K562 (cell line): ENCODE measurements around the gene BIRC5. TPM values are rescaled to one million over a fixed set of nuclear protein-coding genes. Genes with fewer than 3 reads are reported as not detected.

Experiments used
- ATAC-seq: fragments of 200-7000 bp; cut with Tn5 transposase; 3 replicates; pipeline ENCODE4 v1.9.1; 2020; ENCODE audit warnings: moderate library complexity
- BruUV-seq: library from RNA; stranded (reverse); fragments of 400-500 nt; replicated peaks from 2 replicates; lab custom pipeline; 2021; lab: Mats Ljungman, UMichigan
- CTCF ChIA-PET: fragments of 300-600 bp; formaldehyde crosslinking; extraction: SDS; loops from one replicate; lab custom pipeline; 2021; ENCODE audit warnings: low intra/inter-chr PET ratio; lab: Yijun Ruan, JAX
- POLR2A ChIA-PET: fragments of 300-600, 350-650 bp; sonication (Branson Sonifier 250); formaldehyde crosslinking; extraction: SDS; loops from one replicate; lab custom pipeline; 2021; ENCODE audit warnings: antibody characterized with exemption, inconsistent platforms; lab: Yijun Ruan, JAX
- DNase-seq, 4 experiments: peaks; one replicate each; pipeline versions ENCODE4 v3.0.0 to v3.0.0-alpha.2; 2011 to 2018; ENCODE audit warnings: low spot score in 3 of 4, mixed read lengths in 3 of 4; ENCODE audit errors: extremely low read depth in 1 of 4
- FAIRE-seq: peaks from 2 replicates; lab custom pipeline; 2011; peaks lifted over from hg19 to GRCh38; lab: Jason Lieb, UNC
- H2AFZ ChIP-seq: 2 replicates; pipeline ENCODE4 v1.6.0; 2011; ENCODE audit warnings: low read depth, low read length, control low read depth, inconsistent platforms
- H3K27ac ChIP-seq: fragments of 200-600 bp; 3 replicates; pipeline ENCODE4 v1.8.0; 2011; ENCODE audit warnings: low read depth, mild to moderate bottlenecking, control low read depth, inconsistent platforms, low read length, moderate library complexity, mixed read lengths; ENCODE audit errors: extremely low read depth
- H3K27me3 ChIP-seq, 2 experiments: fragments of 300-600 bp in 1 of 2; 2 replicates in 1 of 2; 3 replicates in 1 of 2; pipeline versions ENCODE4 v1.6.0 to v1.8.0; 2011; ENCODE audit warnings: inconsistent platforms in 2 of 2, low read length in 2 of 2, mild to moderate bottlenecking in 1 of 2, mixed read lengths in 1 of 2, moderate library complexity in 1 of 2; ENCODE audit not compliant: control insufficient read depth in 2 of 2, insufficient read depth in 2 of 2
- H3K36me3 ChIP-seq: fragments of 300-600 bp; 3 replicates; pipeline ENCODE4 v1.8.0; 2011; ENCODE audit warnings: mild to moderate bottlenecking, low read length, inconsistent platforms; ENCODE audit not compliant: control insufficient read depth, insufficient read depth
- H3K4me1 ChIP-seq, 2 experiments: fragments of 200-600 bp in 1 of 2; replicated peaks in 1 of 2; 2 replicates in 1 of 2; 3 replicates in 1 of 2; pipeline versions ENCODE4 v1.5.1 to v1.8.0; 2011; ENCODE audit warnings: inconsistent platforms in 2 of 2, low read length in 2 of 2, mild to moderate bottlenecking in 1 of 2, mixed read lengths in 1 of 2, moderate library complexity in 1 of 2; ENCODE audit not compliant: control insufficient read depth in 2 of 2, insufficient read depth in 2 of 2
- H3K4me2 ChIP-seq: 2 replicates; pipeline ENCODE4 v1.6.1; 2011; ENCODE audit warnings: low read length, control low read depth, inconsistent platforms, mixed read lengths; ENCODE audit not compliant: insufficient read depth
- H3K4me3 ChIP-seq: fragments of 200-600 bp; sonication (generic), shearing (Covaris generic); 2 replicates; pipeline ENCODE4 v1.5.1; 2016; ENCODE audit warnings: control low read depth, inconsistent platforms
- H3K79me2 ChIP-seq: fragments of 200-600 bp; 3 replicates; pipeline ENCODE4 v1.8.0; 2011; ENCODE audit warnings: low read length, inconsistent platforms; ENCODE audit not compliant: control insufficient read depth, insufficient read depth
- H3K9ac ChIP-seq, 2 experiments: 2 replicates each; pipeline versions ENCODE4 v1.6.0 to v1.6.1; 2011; ENCODE audit warnings: low read depth in 2 of 2, low read length in 2 of 2, control low read depth in 1 of 2, inconsistent platforms in 1 of 2, mild to moderate bottlenecking in 1 of 2, mixed read lengths in 1 of 2; ENCODE audit not compliant: insufficient read depth in 1 of 2
- H3K9me1 ChIP-seq: one replicate; pipeline ENCODE4 v1.6.0; 2011; ENCODE audit warnings: inconsistent platforms, mild to moderate bottlenecking, low read length, moderate library complexity; ENCODE audit not compliant: control insufficient read depth, insufficient read depth
- H3K9me3 ChIP-seq: replicated peaks from 2 replicates; pipeline ENCODE4 v1.5.1; 2011; ENCODE audit warnings: low read depth, low read length, inconsistent platforms; ENCODE audit not compliant: control insufficient read depth, insufficient read depth
- H4K20me1 ChIP-seq: replicated peaks from 2 replicates; pipeline ENCODE4 v1.6.1; 2011; ENCODE audit warnings: low read length, inconsistent platforms, mixed read lengths; ENCODE audit not compliant: control insufficient read depth, insufficient read depth
- DDX20 ChIP-seq: fragments of 450-650 bp; IDR thresholded peaks from 2 replicates; pipeline ENCODE4 v1.6.1; 2016; ENCODE audit warnings: missing genetic modification characterization, low read depth, mild to moderate bottlenecking, missing compliant biosample characterization, moderate library complexity
- E2F6 ChIP-seq, 2 experiments: IDR thresholded peaks; 2 replicates each; pipeline ENCODE4 v1.6.1; 2011; ENCODE audit warnings: borderline replicate concordance in 1 of 2, control low read depth in 1 of 2, low read depth in 1 of 2, low read length in 1 of 2, mild to moderate bottlenecking in 1 of 2, mixed read lengths in 1 of 2, moderate library complexity in 1 of 2; ENCODE audit not compliant: insufficient read depth in 1 of 2, insufficient read length in 1 of 2, poor library complexity in 1 of 2, severe bottlenecking in 1 of 2; ENCODE audit errors: extremely low read depth in 1 of 2
- MCM2 ChIP-seq: fragments of 450-650 bp; IDR thresholded peaks from 2 replicates; pipeline ENCODE4 v1.6.1; 2017; ENCODE audit warnings: low read depth, mild to moderate bottlenecking
- RBFOX2 ChIP-seq: fragments of 200-400 bp; formaldehyde crosslinking; IDR thresholded peaks from 2 replicates; pipeline ENCODE4 v1.6.1; 2017; ENCODE audit warnings: low read depth, mild to moderate bottlenecking, low read length, moderate library complexity
- RUNX1 ChIP-seq: sonication (generic); IDR thresholded peaks from 2 replicates; pipeline ENCODE4 v1.6.1; 2016; ENCODE audit warnings: antibody characterized with exemption, low read depth
- ZNF589 ChIP-seq: fragments of 200-800 bp; sonication (Bioruptor generic); IDR thresholded peaks from 2 replicates; pipeline ENCODE4 v1.6.1; 2016; ENCODE audit warnings: low read depth, missing genetic modification characterization, missing compliant biosample characterization
- WGBS: fragments of 100-300 bp; shearing (Covaris generic); methylation state at CpG from one replicate; pipeline ENCODE4 v1.1.6; 2016; ENCODE audit warnings: low coverage, mixed read lengths; ENCODE audit not compliant: insufficient coverage; ENCODE audit errors: missing lambda C conversion rate; 5-methylcytosine and 5-hydroxymethylcytosine counted together
- in situ Hi-C: fragments of 300-500 bp; cut with MboI; formaldehyde crosslinking; loops from 4 replicates; pipeline ENCODE4 v1.15.0; 2018; ENCODE audit warnings: inconsistent platforms, mixed read lengths
- intact Hi-C: fragments of 100-400 bp; cut with micrococcal nuclease; formaldehyde crosslinking; loops from 2 replicates; pipeline ENCODE4 v1.14.2; 2022
- polyA plus RNA-seq, 8 experiments: library from polyadenylated mRNA; depleted of rRNA in 4 of 8; stranded (reverse) in 5 of 8; unstranded in 3 of 8; fragments of >200 nt; fragmentation: Nextera tagmentation in 2 of 8; fragmentation: Illumina TruSeq in 1 of 8; extraction: Ambion mirVana in 2 of 8; extraction: Trizol in 1 of 8; gene quantifications; 2 replicates each; pipeline versions ENCODE4 v1.2.1 to v1.2.3, GENCODE V29; 2011 to 2014; ENCODE audit warnings: inconsistent platforms in 1 of 8, missing spikeins in 1 of 8
- total RNA-seq, 7 experiments: library from RNA; depleted of rRNA in 6 of 7; stranded (reverse); fragments of >200 nt in 6 of 7; fragmentation: Illumina TruSeq in 2 of 7; extraction: Trizol in 2 of 7; gene quantifications; 2 replicates each; pipeline versions ENCODE4 v1.2.1 to v1.2.3, GENCODE V29; 2011 to 2021; ENCODE audit warnings: low replicate concordance in 1 of 7

The BIRC5 gene
- total and polyA plus RNA-seq, 9 of the 15 experiments (the other 6 are each of a cell fraction or from before 2014, with no cell fraction given), result 64.4 to 140 (median 101) TPM

- peaks cover 67% of the 10 kb centered on the region; the same call in 2 of the 3 replicates for H3K36me3 ChIP-seq
- no peaks in the 10 kb centered on the region for H3K27me3 ChIP-seq
- FAIRE-seq (no peak), ATAC-seq (no peak), DNase-seq (no peak)
- BruUV-seq, result no TSS peak
- no peaks in the 10 kb centered on the region for H3K79me2 ChIP-seq
- peaks cover 0 to 9% of the 10 kb centered on the region in 2 experiments; a peak in 1 of 5 replicates for H3K4me1 ChIP-seq
- H3K9me3 ChIP-seq, result no peaks in the 10 kb centered on the region
- ChIA-PET CTCF (no interaction called here), POLR2A (interaction anchor here (0.8 kb wide), 2 partner anchors 14 to 41 kb away, joined by 3 to 4 read pairs; no protein-coding TSS in a partner anchor)
- no peaks in the 10 kb centered on the region for H4K20me1 ChIP-seq
- in situ Hi-C loops (no loop called here), intact Hi-C loops (no loop called here)
- no peak overlapping the region for H2AFZ ChIP-seq
- no peak overlapping the region for H3K4me2 ChIP-seq
- 0 out of 4 replicates have a peak overlapping the region, but pooled peaks of 1 of the 2 experiments have one; percentile 20 for H3K9ac ChIP-seq
- TF ChIP-seq ZNF589 (CRISPR knock-in tag) (no peak), E2F6 (IDR thresholded peaks at IDR 0.05; ENCODE audit: borderline replicate concordance in 1 of 2, extremely low read depth in 1 of 2, insufficient read depth in 1 of 2, insufficient read length in 1 of 2, low read depth in 1 of 2, low read length in 1 of 2, poor library complexity in 1 of 2, severe bottlenecking in 1 of 2) (no peak), DDX20 (tag) (no peak), RBFOX2 (no peak), RUNX1 (no peak), MCM2 (no peak)
- no peak overlapping the region for H3K27ac ChIP-seq
- H3K4me3 ChIP-seq, result no peak overlapping the region
- H3K9me1 ChIP-seq, result peaks cover 8% of the 10 kb centered on the region
- WGBS, result 93% methylated on average over 5 of the region's 8 CpGs
Measured at GRCh38 chr17:78202666-78203065, 11.4 kb upstream of the BIRC5 start.
